Fibroblast of lung (primary cell): ENCODE results near the gene SLC27A1. TPM values are rescaled to one million over a fixed set of nuclear protein-coding genes. Genes with fewer than 3 reads are reported as not detected.

Experiments
- DNase-seq, 2 donors: peaks; one replicate each; pipeline versions ENCODE4 v3.0.0 to v3.0.0-alpha.2; 2010; ENCODE audit warnings: low read depth in 2 of 2
- H2AFZ ChIP-seq: 2 replicates; pipeline ENCODE4 v1.5.1; 2012; ENCODE audit warnings: low read length, control low read depth, inconsistent platforms
- H3K27ac ChIP-seq: 2 replicates; pipeline ENCODE4 v1.5.1; 2011; ENCODE audit warnings: low read length, control low read depth; ENCODE audit not compliant: insufficient read depth
- H3K27me3 ChIP-seq: 2 replicates; pipeline ENCODE4 v1.5.1; 2011; ENCODE audit warnings: mild to moderate bottlenecking, low read length; ENCODE audit not compliant: control insufficient read depth, insufficient read depth
- H3K36me3 ChIP-seq: 2 replicates; pipeline ENCODE4 v1.5.1; 2011; ENCODE audit warnings: low read length; ENCODE audit not compliant: control insufficient read depth, insufficient read depth
- H3K4me1 ChIP-seq: 2 replicates; pipeline ENCODE4 v1.5.1; 2011; ENCODE audit warnings: low read length; ENCODE audit not compliant: control insufficient read depth, insufficient read depth; ENCODE audit errors: extremely low read depth
- H3K4me2 ChIP-seq: 2 replicates; pipeline ENCODE4 v1.5.1; 2011; ENCODE audit warnings: low read length, control low read depth; ENCODE audit not compliant: insufficient read depth; ENCODE audit errors: extremely low read depth
- H3K4me3 ChIP-seq, 4 experiments: fragments of 200-600 bp in 1 of 4; sonication (generic) in 1 of 4; replicated peaks in 1 of 4; 2 replicates each; pipeline ENCODE4 v1.5.1; 2011 to 2016; ENCODE audit warnings: low read length in 4 of 4, low read depth in 3 of 4, mild to moderate bottlenecking in 3 of 4, control low read depth in 2 of 4, inconsistent platforms in 1 of 4, mixed read lengths in 1 of 4; ENCODE audit not compliant: insufficient read depth in 1 of 4; ENCODE audit errors: control extremely low read depth in 1 of 4
- H3K79me2 ChIP-seq: 2 replicates; pipeline ENCODE4 v1.5.1; 2012; ENCODE audit warnings: mild to moderate bottlenecking, low read length, inconsistent platforms; ENCODE audit not compliant: control insufficient read depth, insufficient read depth
- H3K9ac ChIP-seq: 2 replicates; pipeline ENCODE4 v1.5.1; 2011; ENCODE audit warnings: mild to moderate bottlenecking, low read length, control low read depth; ENCODE audit not compliant: insufficient read depth
- H3K9me3 ChIP-seq: 2 replicates; pipeline ENCODE4 v1.5.1; 2012; ENCODE audit warnings: low read depth, low read length; ENCODE audit not compliant: control insufficient read depth, insufficient read depth
- H4K20me1 ChIP-seq: 2 replicates; pipeline ENCODE4 v1.5.1; 2011; ENCODE audit warnings: low read length; ENCODE audit not compliant: control insufficient read depth, insufficient read depth; ENCODE audit errors: extremely low read depth
- CTCF ChIP-seq, 2 donors: IDR thresholded peaks in 1 of 2; conservative IDR thresholded peaks in 1 of 2; 1 replicate in 1 of 2; 2 replicates in 1 of 2; pipeline ENCODE4 v1.5.1; 2011 to 2012; ENCODE audit warnings: low read length in 2 of 2, control low read depth in 1 of 2, inconsistent platforms in 1 of 2, low read depth in 1 of 2, mild to moderate bottlenecking in 1 of 2
- EZH2 ChIP-seq: IDR thresholded peaks from 2 replicates; pipeline ENCODE4 v1.5.1; 2012; ENCODE audit warnings: low read length, control low read depth, mild to moderate bottlenecking; ENCODE audit errors: missing control alignments
- polyA minus RNA-seq: library from RNA; depleted of rRNA, polyadenylated mRNA; stranded (reverse); fragments of >200 nt; gene quantifications from 2 replicates; pipeline ENCODE4 v1.2.3, GENCODE V29; 2011; ENCODE audit warnings: low replicate concordance
- polyA plus RNA-seq, 2 donors: library from polyadenylated mRNA; depleted of rRNA in 1 of 2; stranded (reverse) in 1 of 2; unstranded in 1 of 2; fragments of >200 nt; gene quantifications; 2 replicates each; pipeline ENCODE4 v1.2.1, GENCODE V29; 2011 to 2012; ENCODE audit warnings: missing spikeins in 1 of 2
- total RNA-seq: library from RNA; depleted of rRNA; stranded (reverse); fragments of >200 nt; gene quantifications from 2 replicates; pipeline ENCODE4 v1.2.1, GENCODE V29; 2014

SLC27A1 gene
- 20.0 and 25.3 TPM in 2 replicates for total RNA-seq
- polyA plus RNA-seq = 3.6 and 4.0 TPM in 2 replicates
- 6.6 and 7.6 TPM in 2 replicates for polyA plus RNA-seq (2012)
- 5.1 and 11.1 TPM in 2 replicates for polyA minus RNA-seq

- TF ChIP-seq CTCF (conservative IDR thresholded peaks at IDR 0.05 in 1 of 2, IDR thresholded peaks at IDR 0.05 in 1 of 2; ENCODE audit: low read depth in 1 of 2, low read length in 2 of 2) (no peak), EZH2 (no peak)
- Histone ChIP-seq H2AFZ (peak within 1 kb of the TSS; percentile 98), H4K20me1 (no peaks in the 10 kb centered on the region), H3K4me2 (peak within 1 kb of the TSS; percentile 83), H3K9me3 (no peaks in the 10 kb centered on the region), H3K27ac (peak within 1 kb of the TSS; percentile 68), H3K4me1 (peaks cover 8% of the 10 kb centered on the region), H3K36me3 (no peaks in the 10 kb centered on the region), H3K4me3 (peak within 1 kb of the TSS; percentile 60 to 81 (median 72)), H3K9ac (peak within 1 kb of the TSS; percentile 69), H3K79me2 (no peaks in the 10 kb centered on the region), H3K27me3 (no peaks in the 10 kb centered on the region)
- peak; percentile 98 for DNase-seq
Measured at GRCh38 chr19:17470068-17470841, at the start of gene SLC27A1. Gene SLC27A1, plus strand, starts transcription at chr19:17470524. Its CDS starts 17 bp downstream, at chr19:17470541.

GRCh38 chr19:17421942-17422341 is 48.4 kb upstream of the SLC27A1 start:
- TF ChIP-seq CTCF (conservative IDR thresholded peaks at IDR 0.05 in 1 of 2, IDR thresholded peaks at IDR 0.05 in 1 of 2; ENCODE audit: low read depth in 1 of 2, low read length in 2 of 2) = no peak
- no peak for TF ChIP-seq EZH2
- no peaks in the 10 kb centered on the region for H3K27me3 ChIP-seq
- no peak overlapping the region for H2AFZ ChIP-seq

GRCh38 chr19:17423429-17424208 is 46.7 kb upstream of the SLC27A1 start:
- no peak for DNase-seq
- Histone ChIP-seq H3K79me2 (no peaks in the 10 kb centered on the region), H4K20me1 (no peaks in the 10 kb centered on the region)

More at GRCh38 chr19:17421942-17422341, 48.4 kb upstream of the SLC27A1 start:
- H3K4me3 ChIP-seq = no peak overlapping the region
- no peak overlapping the region for H3K27ac ChIP-seq
- no peaks in the 10 kb centered on the region for H3K9me3 ChIP-seq
- no peak overlapping the region for H3K4me2 ChIP-seq
- H4K20me1 ChIP-seq = no peaks in the 10 kb centered on the region
- no peak overlapping the region for H3K9ac ChIP-seq
- H3K4me1 ChIP-seq = no peaks in the 10 kb centered on the region
- no peak for DNase-seq
- no peaks in the 10 kb centered on the region for H3K79me2 ChIP-seq
- H3K36me3 ChIP-seq = peaks cover 1% of the 10 kb centered on the region

More at GRCh38 chr19:17423429-17424208, 46.7 kb upstream of the SLC27A1 start:
- no peak for TF ChIP-seq CTCF (conservative IDR thresholded peaks at IDR 0.05 in 1 of 2, IDR thresholded peaks at IDR 0.05 in 1 of 2; ENCODE audit: low read depth in 1 of 2, low read length in 2 of 2)
- TF ChIP-seq EZH2 = no peak
- no peaks in the 10 kb centered on the region for H3K9me3 ChIP-seq
- no peak overlapping the region for H3K4me2 ChIP-seq
- no peaks in the 10 kb centered on the region for H3K27me3 ChIP-seq
- H2AFZ ChIP-seq = no peak overlapping the region
- no peak overlapping the region for H3K27ac ChIP-seq
- H3K4me3 ChIP-seq = no peak overlapping the region
- no peak overlapping the region for H3K9ac ChIP-seq
- H3K36me3 ChIP-seq = peaks cover 1% of the 10 kb centered on the region
- no peaks in the 10 kb centered on the region for H3K4me1 ChIP-seq
